Measurements from ENCODE around the gene SSH2. TPM values are rescaled to one million over a fixed set of nuclear protein-coding genes. Genes with fewer than 3 reads are reported as not detected.

Gene SSH2
- total RNA-seq, 1 experiment from 2014 or later = 15.2 TPM

GRCh38 chr17:29619251-29619650 is 310.8 kb downstream of the SSH2 start:
- DNase-seq (ENCODE audit: low read depth, low spot score) = peak; percentile 63
- in situ Hi-C loops (cut with HindIII; ENCODE audit: low pct_unique_long_range_greater_than_20kb, low sequenced_read_pairs) = no loop called here

GRCh38 chr17:29618272-29619065 is 311.6 kb downstream of the SSH2 start:
- in situ Hi-C loops (cut with HindIII; ENCODE audit: low pct_unique_long_range_greater_than_20kb, low sequenced_read_pairs) = no loop called here
- DNase-seq (ENCODE audit: low read depth, low spot score) = no peak

- in situ Hi-C loops (cut with HindIII; ENCODE audit: low pct_unique_long_range_greater_than_20kb, low sequenced_read_pairs) = no loop called here
- peak; percentile 66 for DNase-seq (ENCODE audit: low read depth, low spot score)
Observed at GRCh38 chr17:29617481-29618271, 312.4 kb downstream of the SSH2 start.

GRCh38 chr17:29617125-29617480 is 312.9 kb downstream of the SSH2 start:
- DNase-seq (ENCODE audit: low read depth, low spot score) = peak; percentile 33
- in situ Hi-C loops (cut with HindIII; ENCODE audit: low pct_unique_long_range_greater_than_20kb, low sequenced_read_pairs) = no loop called here

- in situ Hi-C loops (cut with HindIII; ENCODE audit: low pct_unique_long_range_greater_than_20kb, low sequenced_read_pairs) = no loop called here
- DNase-seq (ENCODE audit: low read depth, low spot score) = no peak
Observed at GRCh38 chr17:29616300-29617048, 313.6 kb downstream of the SSH2 start.

- in situ Hi-C loops (cut with HindIII; ENCODE audit: low pct_unique_long_range_greater_than_20kb, low sequenced_read_pairs) = no loop called here
- no peak for DNase-seq (ENCODE audit: low read depth, low spot score)
Observed at GRCh38 chr17:29615492-29616299, 314.3 kb downstream of the SSH2 start.

GRCh38 chr17:29615048-29615385 is 315.0 kb downstream of the SSH2 start:
- in situ Hi-C loops (cut with HindIII; ENCODE audit: low pct_unique_long_range_greater_than_20kb, low sequenced_read_pairs) = no loop called here
- DNase-seq (ENCODE audit: low read depth, low spot score) = no peak

- in situ Hi-C loops (cut with HindIII; ENCODE audit: low pct_unique_long_range_greater_than_20kb, low sequenced_read_pairs) = no loop called here
- DNase-seq (ENCODE audit: low read depth, low spot score) = no peak
Observed at GRCh38 chr17:29614349-29615047, 315.5 kb downstream of the SSH2 start.

GRCh38 chr17:29613856-29614255 is 316.2 kb downstream of the SSH2 start:
- in situ Hi-C loops (cut with HindIII; ENCODE audit: low pct_unique_long_range_greater_than_20kb, low sequenced_read_pairs) = no loop called here
- no peak for DNase-seq (ENCODE audit: low read depth, low spot score)

- DNase-seq (ENCODE audit: low read depth, low spot score) = no peak
- in situ Hi-C loops (cut with HindIII; ENCODE audit: low pct_unique_long_range_greater_than_20kb, low sequenced_read_pairs) = no loop called here
Observed at GRCh38 chr17:29613352-29613837, 316.6 kb downstream of the SSH2 start.

GRCh38 chr17:29612404-29613280 is 317.4 kb downstream of the SSH2 start:
- no peak for DNase-seq (ENCODE audit: low read depth, low spot score)
- in situ Hi-C loops (cut with HindIII; ENCODE audit: low pct_unique_long_range_greater_than_20kb, low sequenced_read_pairs) = no loop called here

- no peak for DNase-seq (ENCODE audit: low read depth, low spot score)
- in situ Hi-C loops (cut with HindIII; ENCODE audit: low pct_unique_long_range_greater_than_20kb, low sequenced_read_pairs) = no loop called here
Observed at GRCh38 chr17:29612094-29612403, 318.0 kb downstream of the SSH2 start.

GRCh38 chr17:29611351-29612093 is 318.5 kb downstream of the SSH2 start:
- no peak for DNase-seq (ENCODE audit: low read depth, low spot score)
- in situ Hi-C loops (cut with HindIII; ENCODE audit: low pct_unique_long_range_greater_than_20kb, low sequenced_read_pairs) = no loop called here

GRCh38 chr17:29610395-29610794 is 319.6 kb downstream of the SSH2 start:
- in situ Hi-C loops (cut with HindIII; ENCODE audit: low pct_unique_long_range_greater_than_20kb, low sequenced_read_pairs) = no loop called here
- no peak for DNase-seq (ENCODE audit: low read depth, low spot score)

GRCh38 chr17:29608986-29609385 is 321.0 kb downstream of the SSH2 start:
- DNase-seq (ENCODE audit: low read depth, low spot score) = no peak

More at GRCh38 chr17:29608986-29609385, 321.0 kb downstream of the SSH2 start:
- in situ Hi-C loops (cut with HindIII; ENCODE audit: low pct_unique_long_range_greater_than_20kb, low sequenced_read_pairs) = no loop called here

Data from SK-MEL-5 (cell line).